Skeletal muscle satellite cell (primary cell): ENCODE data around the gene POLDIP2.
A peak's percentile ranks its signal among the peaks of the same experiment; 100 is the strongest.

Source experiments
- H3K27me3 ChIP-seq: 2 replicates; pipeline ENCODE4 v1.7.0; 2013; ENCODE audit warnings: low read length; ENCODE audit not compliant: control insufficient read depth, insufficient read depth
- H3K36me3 ChIP-seq: 2 replicates; pipeline ENCODE4 v1.7.0; 2013; ENCODE audit warnings: mild to moderate bottlenecking, control low read depth, low read length; ENCODE audit not compliant: insufficient read depth
- H3K4me1 ChIP-seq: 2 replicates; pipeline ENCODE4 v1.7.0; 2013; ENCODE audit warnings: low read length; ENCODE audit not compliant: control insufficient read depth, insufficient read depth
- H3K4me2 ChIP-seq: 2 replicates; pipeline ENCODE4 v1.7.0; 2013; ENCODE audit warnings: mild to moderate bottlenecking, low read length
- H3K4me3 ChIP-seq: 2 replicates; pipeline ENCODE4 v1.7.0; 2013; ENCODE audit warnings: low read length
- H3K9ac ChIP-seq: 2 replicates; pipeline ENCODE4 v1.7.0; 2013; ENCODE audit warnings: mild to moderate bottlenecking, low read depth, low read length, moderate library complexity
- H3K9me3 ChIP-seq: replicated peaks from 2 replicates; pipeline ENCODE4 v1.7.0; 2013; ENCODE audit warnings: mild to moderate bottlenecking, control low read depth, low read length

The POLDIP2 gene

DNA sequence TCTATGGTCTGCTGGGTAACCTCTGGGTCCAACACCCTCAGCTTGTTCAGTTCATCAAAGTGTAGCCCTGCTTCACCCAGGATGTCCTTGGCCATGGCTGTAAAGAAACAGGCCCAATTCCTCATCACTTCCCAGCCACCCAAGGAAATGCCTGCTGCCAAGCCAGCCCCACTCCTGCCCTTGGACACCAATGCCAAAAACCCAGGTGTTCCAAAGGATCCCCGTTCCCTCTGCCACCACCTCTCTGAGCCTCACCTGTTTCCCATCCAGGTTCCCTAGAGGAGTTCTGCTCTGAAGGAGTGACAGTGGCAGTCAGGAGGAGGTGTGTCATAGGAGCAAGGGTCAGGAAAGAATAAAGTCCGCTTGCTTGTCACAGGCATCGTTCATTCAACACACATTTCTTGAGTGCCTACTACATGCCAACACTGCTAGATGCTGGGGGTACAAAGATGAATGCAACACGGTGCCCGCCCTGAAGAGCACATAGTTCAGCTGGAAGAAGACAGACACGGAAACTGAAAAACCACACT is 25.4 kb downstream of the POLDIP2 start:
- Histone ChIP-seq H3K36me3 (peaks cover 32% of the 10 kb centered on the region), H3K4me2 (no peak overlapping the region), H3K27me3 (no peaks in the 10 kb centered on the region), H3K9ac (no peak overlapping the region), H3K9me3 (no peaks in the 10 kb centered on the region), H3K4me3 (no peak overlapping the region), H3K4me1 (peaks cover 16% of the 10 kb centered on the region)

DNA sequence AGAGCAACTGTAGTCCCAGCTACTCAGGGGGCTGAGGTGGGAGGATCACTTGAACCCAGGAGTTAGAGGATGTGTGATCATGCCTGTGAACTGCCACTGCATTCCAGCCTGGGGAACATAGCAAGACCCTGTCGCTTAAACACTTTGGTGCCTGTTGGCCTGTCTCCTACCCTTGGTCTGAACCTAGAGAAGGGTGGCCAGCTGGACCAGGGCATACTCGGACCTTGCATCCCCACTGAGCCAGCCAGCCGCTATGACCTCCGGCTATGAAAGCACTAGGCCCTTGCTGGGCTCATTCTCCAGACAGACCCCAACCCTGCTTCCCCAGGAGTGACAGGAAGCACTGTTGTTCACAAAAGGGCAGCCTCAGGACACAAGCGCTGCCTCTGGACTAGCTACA is 26.7 kb downstream of the POLDIP2 start:
- peaks cover 9% of the 10 kb centered on the region for H3K4me1 ChIP-seq
- no peaks in the 10 kb centered on the region for H3K27me3 ChIP-seq
- no peaks in the 10 kb centered on the region for H3K9me3 ChIP-seq
- peaks cover 37% of the 10 kb centered on the region for H3K36me3 ChIP-seq
- no peak overlapping the region for H3K4me3 ChIP-seq
- H3K9ac ChIP-seq, result no peak overlapping the region
- no peak overlapping the region for H3K4me2 ChIP-seq

DNA sequence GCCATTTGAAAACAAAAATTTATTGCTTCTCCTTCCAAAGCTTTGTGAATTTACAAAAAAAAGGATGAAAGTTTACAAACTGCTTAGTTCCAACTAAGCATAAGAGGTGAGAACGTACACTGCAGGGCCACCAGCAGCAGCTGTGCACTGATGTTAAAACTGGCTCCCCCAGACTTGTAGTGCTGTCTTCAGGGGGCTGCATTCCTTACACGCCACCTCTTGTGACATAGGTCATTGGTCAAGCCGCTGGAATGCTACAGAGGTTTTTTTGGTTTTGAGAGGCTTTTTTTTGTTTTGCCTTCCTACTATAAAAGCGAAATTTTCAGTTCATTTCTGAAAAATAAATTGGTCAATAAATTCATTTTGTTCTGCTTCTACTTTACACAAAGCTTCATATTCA is 29.0 kb downstream of the POLDIP2 start:
- Histone ChIP-seq H3K9ac (no peak overlapping the region), H3K4me2 (no peak overlapping the region), H3K27me3 (no peaks in the 10 kb centered on the region), H3K4me1 (no peaks in the 10 kb centered on the region), H3K36me3 (peaks cover 37% of the 10 kb centered on the region), H3K4me3 (no peak overlapping the region), H3K9me3 (no peaks in the 10 kb centered on the region)

DNA sequence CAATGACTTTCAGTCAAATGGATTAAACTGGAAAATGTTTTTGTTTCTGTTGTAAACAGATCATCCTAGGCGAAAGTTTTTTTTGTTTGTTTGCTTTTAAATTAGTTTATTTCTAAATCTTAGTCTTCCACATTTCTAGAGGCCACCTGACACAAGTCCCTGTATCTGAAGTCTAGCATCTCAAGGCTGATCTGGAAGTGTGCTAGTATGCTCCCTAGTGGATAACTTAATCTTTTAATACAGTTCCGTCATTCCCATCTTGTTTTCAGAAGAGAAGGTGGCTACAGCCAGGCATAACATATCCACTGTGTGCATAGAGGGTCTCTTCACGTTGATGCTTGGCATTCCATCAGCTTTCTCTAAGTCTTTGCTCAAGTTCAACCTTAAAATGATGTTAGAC is 29.6 kb downstream of the POLDIP2 start:
- peaks cover 37% of the 10 kb centered on the region for H3K36me3 ChIP-seq
- H3K9me3 ChIP-seq, result no peaks in the 10 kb centered on the region
- H3K4me2 ChIP-seq, result no peak overlapping the region
- H3K9ac ChIP-seq, result no peak overlapping the region
- H3K4me1 ChIP-seq, result no peaks in the 10 kb centered on the region
- no peaks in the 10 kb centered on the region for H3K27me3 ChIP-seq
- no peak overlapping the region for H3K4me3 ChIP-seq

DNA sequence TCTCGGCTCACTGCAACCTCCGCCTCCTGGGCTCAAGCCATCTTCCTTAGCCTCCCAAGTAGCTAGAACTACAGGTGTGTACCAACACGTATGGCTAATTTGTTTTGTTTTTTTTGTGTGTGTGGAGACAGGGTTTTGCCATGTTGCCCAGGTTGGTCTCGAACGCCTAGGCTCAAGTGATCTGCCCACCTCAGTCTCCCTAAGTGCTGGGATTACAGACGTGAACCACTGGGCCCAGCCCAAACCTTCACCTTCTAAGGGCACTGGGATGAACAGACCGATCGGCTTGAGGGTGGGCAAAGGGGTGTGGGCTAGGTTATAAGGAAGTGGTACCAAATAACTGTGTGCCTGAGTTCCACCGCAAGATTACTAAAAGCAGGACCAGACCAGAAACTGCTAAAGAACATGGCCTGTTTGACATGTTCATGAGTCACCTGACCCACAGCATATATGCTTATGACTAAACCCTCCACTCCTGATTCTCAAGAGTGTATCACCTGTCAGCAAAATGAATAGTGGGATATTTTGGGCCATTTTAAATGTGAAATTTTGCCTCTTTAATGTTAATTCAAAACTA is 30.2 kb downstream of the POLDIP2 start:
- peaks cover 36% of the 10 kb centered on the region for H3K36me3 ChIP-seq

DNA sequence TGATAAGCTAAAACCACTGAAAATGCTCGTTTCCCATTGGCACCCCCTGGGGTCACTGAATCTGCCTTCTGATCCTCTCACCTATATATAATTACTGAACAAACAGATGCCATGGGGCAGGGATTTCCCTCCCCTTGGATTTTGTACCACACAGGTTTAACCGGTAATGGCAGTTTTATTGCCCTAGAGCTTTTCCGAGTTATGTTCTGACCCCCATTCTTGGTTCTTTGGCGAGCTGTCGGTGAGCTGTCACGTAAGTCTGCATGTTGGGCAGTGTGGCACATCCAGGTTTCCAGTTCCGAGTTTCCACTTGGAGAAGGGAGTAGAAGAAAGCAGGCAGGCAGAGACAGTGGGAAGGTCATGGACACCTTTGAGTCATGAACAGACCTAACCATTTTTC is 31.2 kb downstream of the POLDIP2 start:
- Histone ChIP-seq H3K27me3 (no peaks in the 10 kb centered on the region), H3K36me3 (peaks cover 26% of the 10 kb centered on the region), H3K4me1 (no peaks in the 10 kb centered on the region), H3K4me3 (no peak overlapping the region), H3K9me3 (no peaks in the 10 kb centered on the region), H3K9ac (no peak overlapping the region), H3K4me2 (no peak overlapping the region)

More for the DNA sequence above, 30.2 kb downstream of the POLDIP2 start:
- Histone ChIP-seq H3K4me1 (no peaks in the 10 kb centered on the region), H3K9ac (no peak overlapping the region), H3K27me3 (no peaks in the 10 kb centered on the region), H3K4me3 (no peak overlapping the region), H3K4me2 (no peak overlapping the region), H3K9me3 (no peaks in the 10 kb centered on the region)

DNA sequence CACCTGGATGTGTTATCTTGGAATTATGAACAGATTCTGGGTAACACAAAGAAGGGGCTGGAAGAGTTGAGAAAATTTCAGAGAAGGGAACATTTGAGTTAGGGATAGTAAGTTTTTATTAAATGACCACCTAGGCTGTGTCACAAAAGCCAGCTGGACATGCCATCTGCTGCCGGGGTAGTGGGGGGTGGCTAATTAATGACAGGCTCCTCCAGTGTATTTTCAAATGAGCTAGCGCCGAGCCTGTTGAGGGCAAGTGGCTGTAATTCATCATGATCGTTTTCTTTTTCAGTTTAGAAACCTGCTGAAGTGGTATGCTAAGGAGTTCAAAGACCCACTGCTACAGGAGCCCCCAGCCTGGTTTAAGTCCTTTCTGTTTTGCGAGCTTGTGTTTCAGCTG is 32.1 kb downstream of the POLDIP2 start:
- no peaks in the 10 kb centered on the region for H3K9me3 ChIP-seq
- H3K4me3 ChIP-seq, result no peak overlapping the region
- H3K9ac ChIP-seq, result no peak overlapping the region
- peaks cover 2% of the 10 kb centered on the region for H3K4me1 ChIP-seq
- no peaks in the 10 kb centered on the region for H3K27me3 ChIP-seq
- no peak overlapping the region for H3K4me2 ChIP-seq
- peaks cover 24% of the 10 kb centered on the region for H3K36me3 ChIP-seq

DNA sequence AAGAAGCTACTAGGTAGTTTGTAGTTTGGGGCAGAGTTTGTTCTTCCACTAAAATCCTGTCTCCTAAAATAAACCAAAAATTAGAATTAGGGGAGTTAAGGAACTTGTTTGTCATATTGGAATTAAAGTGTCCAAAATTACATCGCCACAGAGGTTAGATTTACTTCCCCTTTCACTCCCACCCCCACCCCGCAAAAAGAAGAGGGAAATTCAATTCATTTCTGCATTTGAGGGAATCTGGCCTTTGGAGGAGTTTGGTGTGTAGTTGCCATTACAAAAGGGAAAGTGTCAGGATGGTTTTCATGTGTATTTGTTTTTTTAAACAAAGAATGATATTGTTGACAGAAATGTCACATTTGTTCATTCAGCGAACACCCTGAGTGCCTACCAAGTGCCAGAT is 32.5 kb downstream of the POLDIP2 start:
- no peaks in the 10 kb centered on the region for H3K27me3 ChIP-seq
- H3K9ac ChIP-seq, result no peak overlapping the region
- no peak overlapping the region for H3K4me2 ChIP-seq
- H3K4me1 ChIP-seq, result peaks cover 6% of the 10 kb centered on the region
- peaks cover 24% of the 10 kb centered on the region for H3K36me3 ChIP-seq
- H3K9me3 ChIP-seq, result no peaks in the 10 kb centered on the region
- no peak overlapping the region for H3K4me3 ChIP-seq

DNA sequence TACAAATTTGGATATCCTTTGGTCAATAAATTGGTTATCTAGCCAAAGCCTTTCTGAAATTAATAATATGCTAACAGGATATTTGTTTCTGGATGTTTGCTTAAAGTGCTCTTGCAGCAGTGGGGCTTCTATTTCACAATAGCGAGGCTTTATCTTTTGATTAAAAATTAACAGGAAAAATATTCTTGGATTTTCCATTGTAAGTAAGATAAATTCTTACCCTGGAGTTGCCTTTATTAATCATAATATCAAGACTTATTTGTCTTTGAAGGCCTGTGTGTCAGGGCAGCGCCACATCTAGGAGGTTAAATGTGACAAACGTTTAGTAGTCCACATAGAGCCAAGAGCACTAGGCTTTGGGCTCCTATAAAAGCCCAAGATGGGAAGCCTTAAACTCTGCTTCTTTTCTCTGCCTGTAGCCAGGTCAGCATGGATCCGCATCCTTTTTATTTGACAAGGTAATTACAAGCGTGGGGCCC is 33.0 kb downstream of the POLDIP2 start:
- Histone ChIP-seq H3K36me3 (peaks cover 22% of the 10 kb centered on the region), H3K4me2 (no peak overlapping the region), H3K27me3 (no peaks in the 10 kb centered on the region), H3K4me3 (no peak overlapping the region), H3K9ac (no peak overlapping the region), H3K4me1 (peaks cover 10% of the 10 kb centered on the region), H3K9me3 (no peaks in the 10 kb centered on the region)

DNA sequence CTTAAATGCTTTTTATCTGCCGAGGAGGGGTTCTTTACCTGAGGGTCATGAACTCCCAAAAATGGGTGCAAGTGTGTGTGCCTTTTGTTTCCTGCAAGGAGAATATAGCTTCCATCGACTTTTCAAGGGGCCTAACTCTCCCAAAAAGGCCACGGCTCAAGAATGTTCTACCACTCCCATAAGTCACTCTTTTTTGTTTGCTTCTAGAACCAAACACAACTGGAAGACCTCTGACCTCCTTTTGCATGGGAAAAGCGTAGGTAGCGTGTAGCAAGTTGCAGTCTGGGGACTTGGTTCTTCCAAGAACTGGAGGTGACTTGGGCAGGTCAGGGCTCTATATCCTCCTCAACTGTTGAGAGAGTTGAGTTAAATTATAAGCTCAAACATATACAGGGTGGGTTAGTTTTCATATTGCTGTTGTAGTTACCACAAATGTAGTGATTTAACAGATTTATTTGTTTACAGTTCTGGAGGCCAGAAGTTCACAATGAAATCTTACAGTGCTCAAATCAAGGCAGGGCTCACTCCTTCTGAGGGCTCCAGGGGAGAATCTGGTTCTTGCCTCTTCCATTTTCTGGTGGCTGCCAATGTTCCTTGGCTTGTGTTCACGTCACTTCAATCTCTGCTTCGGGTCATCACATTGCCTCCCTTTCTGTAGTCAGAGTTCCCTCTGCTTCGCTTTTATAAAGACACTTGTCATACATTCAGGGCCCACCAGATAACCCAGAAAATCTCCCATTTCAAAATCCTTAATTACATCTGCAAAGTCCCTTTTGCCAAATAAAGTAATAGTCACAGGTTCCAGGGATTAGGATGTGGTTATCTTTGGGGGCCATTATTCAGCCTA is 36.9 kb downstream of the POLDIP2 start:
- no peaks in the 10 kb centered on the region for H3K27me3 ChIP-seq
- peak overlapping the region; percentile 80 for H3K4me3 ChIP-seq
- H3K36me3 ChIP-seq, result no peaks in the 10 kb centered on the region
- H3K4me2 ChIP-seq, result peak overlapping the region; percentile 94
- no peak overlapping the region for H3K9ac ChIP-seq
- peaks cover 21% of the 10 kb centered on the region for H3K4me1 ChIP-seq
- H3K9me3 ChIP-seq, result no peaks in the 10 kb centered on the region

DNA sequence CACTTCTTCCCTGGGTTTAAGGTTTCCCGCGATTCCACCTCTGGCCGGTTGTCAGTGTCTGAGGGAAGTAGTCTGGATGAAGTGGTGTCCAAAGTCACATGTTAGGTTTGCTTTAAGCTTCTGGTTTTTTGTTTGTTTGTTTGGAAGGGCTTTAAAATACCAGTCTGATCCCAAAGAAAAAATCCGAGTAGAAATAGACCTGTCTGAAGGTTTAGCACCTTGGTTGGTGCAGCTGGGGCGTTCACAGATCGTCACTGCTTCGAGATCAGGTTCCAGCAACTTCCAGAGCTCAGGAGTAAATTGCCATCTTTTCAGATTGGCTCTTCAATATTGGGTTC is 37.8 kb downstream of the POLDIP2 start:
- Histone ChIP-seq H3K4me2 (peak overlapping the region; percentile 94), H3K9me3 (no peaks in the 10 kb centered on the region), H3K4me3 (peak overlapping the region; percentile 80), H3K4me1 (peaks cover 21% of the 10 kb centered on the region), H3K27me3 (no peaks in the 10 kb centered on the region), H3K9ac (peak overlapping the region; percentile 80), H3K36me3 (no peaks in the 10 kb centered on the region)
